HL-60 (cell line): Measurements from ENCODE around the gene KCNMA1.

Source experiments
- DNase-seq, 2 experiments: peaks; one replicate each; pipeline ENCODE4 v3.0.0-alpha.2; 2010 to 2020; ENCODE audit warnings: low read depth in 1 of 2, low spot score in 1 of 2
- H3K27ac ChIP-seq: fragments of 250-450 bp; sonication (Bioruptor Pico); replicated peaks from 2 replicates; pipeline ENCODE4 v1.5.1; 2020; ENCODE audit warnings: mild to moderate bottlenecking, moderate library complexity
- H3K27me3 ChIP-seq: fragments of 250-450 bp; sonication (Bioruptor Pico); 2 replicates; pipeline ENCODE4 v1.5.1; 2021; ENCODE audit warnings: mild to moderate bottlenecking, moderate library complexity; ENCODE audit not compliant: insufficient read depth, poor library complexity, severe bottlenecking
- H3K4me3 ChIP-seq: replicated peaks from 2 replicates; pipeline ENCODE4 v1.5.1; 2011; ENCODE audit warnings: mild to moderate bottlenecking, control low read depth, low read length; ENCODE audit not compliant: insufficient read depth
- GABPA ChIP-seq: IDR thresholded peaks from 2 replicates; pipeline ENCODE4 v1.6.1; 2012; ENCODE audit warnings: low read depth
- POLR2AphosphoS5 ChIP-seq: IDR thresholded peaks from 2 replicates; pipeline ENCODE4 v1.6.1; 2012; ENCODE audit warnings: low read depth
- SPI1 ChIP-seq: IDR thresholded peaks from 2 replicates; pipeline ENCODE4 v1.6.1; 2012; ENCODE audit warnings: low read depth, mild to moderate bottlenecking, borderline replicate concordance
- TF ChIP-seq, protein P1 (sequence below): IDR thresholded peaks from 2 replicates; pipeline ENCODE4 v1.6.1; 2012; ENCODE audit warnings: low read depth; ENCODE audit not compliant: insufficient replicate concordance
- TF ChIP-seq, protein P2 (sequence below): IDR thresholded peaks from one replicate; pipeline ENCODE4 v1.5.1; 2011; ENCODE audit warnings: low read length, control low read depth, inconsistent platforms; ENCODE audit not compliant: insufficient read depth

KCNMA1 gene

DNA sequence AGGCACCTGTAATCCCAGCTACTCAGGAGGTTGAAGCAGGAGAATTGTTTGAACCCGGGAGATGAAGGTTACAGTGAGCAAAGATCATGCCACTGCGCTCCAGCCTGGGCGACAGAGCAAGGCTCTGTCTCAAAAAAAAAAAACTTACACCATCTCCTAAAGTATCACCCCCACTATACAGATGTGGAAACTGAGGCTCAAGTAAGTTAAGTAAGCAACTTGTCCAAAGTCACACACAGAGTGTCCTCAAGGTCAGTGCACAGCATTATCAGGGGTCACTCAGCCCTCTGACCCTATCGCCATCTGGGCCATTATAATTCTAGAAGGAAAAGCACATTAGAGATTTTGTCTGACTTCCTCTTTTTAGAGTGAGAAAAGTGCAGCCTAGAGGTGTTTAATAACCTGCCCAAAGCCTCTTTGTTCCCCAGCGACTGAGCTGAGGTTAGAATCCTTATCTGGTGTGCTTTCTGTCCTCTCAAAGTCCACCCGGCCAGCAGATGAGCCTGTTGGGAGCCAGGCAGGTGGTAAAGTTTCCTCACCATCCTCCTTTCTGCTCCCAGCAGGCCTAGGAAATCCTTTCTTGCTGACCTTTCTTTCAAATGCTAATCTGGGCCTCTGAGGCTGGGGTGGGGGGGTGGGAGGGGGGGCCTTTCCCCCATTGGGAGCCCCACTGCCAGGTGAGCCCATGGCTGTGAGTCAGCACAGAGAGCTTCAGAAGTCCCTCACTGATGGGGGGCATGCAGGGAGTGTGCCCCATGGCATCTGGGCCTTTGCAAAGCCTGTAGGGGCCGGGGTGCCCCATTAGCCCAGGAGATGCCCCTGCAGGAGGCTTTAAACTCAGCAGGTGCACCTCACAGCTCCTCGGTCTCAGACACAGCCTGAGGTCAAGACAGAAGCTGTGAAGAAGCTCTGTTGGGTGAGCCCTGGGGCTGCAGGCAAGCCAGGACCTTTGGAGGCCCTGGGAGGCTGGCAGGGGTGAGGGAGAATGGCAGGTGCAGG, 12.0 kb upstream of the KCNMA1 start:
- Histone ChIP-seq H3K27ac (no peak overlapping the region), H3K4me3 (no peak overlapping the region), H3K27me3 (peaks cover 3% of the 10 kb centered on the region)
- DNase-seq, result no peak
- TF ChIP-seq SPI1, result peak; percentile 63
- TF ChIP-seq, protein P1, sequence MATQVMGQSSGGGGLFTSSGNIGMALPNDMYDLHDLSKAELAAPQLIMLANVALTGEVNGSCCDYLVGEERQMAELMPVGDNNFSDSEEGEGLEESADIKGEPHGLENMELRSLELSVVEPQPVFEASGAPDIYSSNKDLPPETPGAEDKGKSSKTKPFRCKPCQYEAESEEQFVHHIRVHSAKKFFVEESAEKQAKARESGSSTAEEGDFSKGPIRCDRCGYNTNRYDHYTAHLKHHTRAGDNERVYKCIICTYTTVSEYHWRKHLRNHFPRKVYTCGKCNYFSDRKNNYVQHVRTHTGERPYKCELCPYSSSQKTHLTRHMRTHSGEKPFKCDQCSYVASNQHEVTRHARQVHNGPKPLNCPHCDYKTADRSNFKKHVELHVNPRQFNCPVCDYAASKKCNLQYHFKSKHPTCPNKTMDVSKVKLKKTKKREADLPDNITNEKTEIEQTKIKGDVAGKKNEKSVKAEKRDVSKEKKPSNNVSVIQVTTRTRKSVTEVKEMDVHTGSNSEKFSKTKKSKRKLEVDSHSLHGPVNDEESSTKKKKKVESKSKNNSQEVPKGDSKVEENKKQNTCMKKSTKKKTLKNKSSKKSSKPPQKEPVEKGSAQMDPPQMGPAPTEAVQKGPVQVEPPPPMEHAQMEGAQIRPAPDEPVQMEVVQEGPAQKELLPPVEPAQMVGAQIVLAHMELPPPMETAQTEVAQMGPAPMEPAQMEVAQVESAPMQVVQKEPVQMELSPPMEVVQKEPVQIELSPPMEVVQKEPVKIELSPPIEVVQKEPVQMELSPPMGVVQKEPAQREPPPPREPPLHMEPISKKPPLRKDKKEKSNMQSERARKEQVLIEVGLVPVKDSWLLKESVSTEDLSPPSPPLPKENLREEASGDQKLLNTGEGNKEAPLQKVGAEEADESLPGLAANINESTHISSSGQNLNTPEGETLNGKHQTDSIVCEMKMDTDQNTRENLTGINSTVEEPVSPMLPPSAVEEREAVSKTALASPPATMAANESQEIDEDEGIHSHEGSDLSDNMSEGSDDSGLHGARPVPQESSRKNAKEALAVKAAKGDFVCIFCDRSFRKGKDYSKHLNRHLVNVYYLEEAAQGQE, result no peak

DNA sequence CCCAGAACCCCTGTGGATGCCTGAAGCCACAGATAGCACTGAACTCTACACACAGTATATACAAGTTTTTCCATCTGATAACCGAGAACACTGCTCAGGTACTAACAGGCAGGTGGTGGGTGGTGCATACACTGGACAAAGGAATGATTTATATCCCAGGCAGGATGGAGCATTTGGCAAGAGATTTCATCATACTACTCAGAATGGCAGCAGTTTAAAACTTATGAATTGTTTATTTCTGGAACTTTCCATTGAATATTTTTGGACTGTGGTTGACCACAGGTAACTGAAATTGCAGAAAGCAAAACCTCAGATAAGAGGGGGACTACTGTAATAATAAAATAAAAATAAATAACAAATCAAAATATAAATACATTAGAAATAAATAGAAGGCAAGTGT, 10.9 kb upstream of the KCNMA1 start:
- no peak for DNase-seq
- TF ChIP-seq, protein P1, result no peak
- TF ChIP-seq POLR2AphosphoS5 (no peak), GABPA (no peak), SPI1 (no peak)
- TF ChIP-seq, protein P2, sequence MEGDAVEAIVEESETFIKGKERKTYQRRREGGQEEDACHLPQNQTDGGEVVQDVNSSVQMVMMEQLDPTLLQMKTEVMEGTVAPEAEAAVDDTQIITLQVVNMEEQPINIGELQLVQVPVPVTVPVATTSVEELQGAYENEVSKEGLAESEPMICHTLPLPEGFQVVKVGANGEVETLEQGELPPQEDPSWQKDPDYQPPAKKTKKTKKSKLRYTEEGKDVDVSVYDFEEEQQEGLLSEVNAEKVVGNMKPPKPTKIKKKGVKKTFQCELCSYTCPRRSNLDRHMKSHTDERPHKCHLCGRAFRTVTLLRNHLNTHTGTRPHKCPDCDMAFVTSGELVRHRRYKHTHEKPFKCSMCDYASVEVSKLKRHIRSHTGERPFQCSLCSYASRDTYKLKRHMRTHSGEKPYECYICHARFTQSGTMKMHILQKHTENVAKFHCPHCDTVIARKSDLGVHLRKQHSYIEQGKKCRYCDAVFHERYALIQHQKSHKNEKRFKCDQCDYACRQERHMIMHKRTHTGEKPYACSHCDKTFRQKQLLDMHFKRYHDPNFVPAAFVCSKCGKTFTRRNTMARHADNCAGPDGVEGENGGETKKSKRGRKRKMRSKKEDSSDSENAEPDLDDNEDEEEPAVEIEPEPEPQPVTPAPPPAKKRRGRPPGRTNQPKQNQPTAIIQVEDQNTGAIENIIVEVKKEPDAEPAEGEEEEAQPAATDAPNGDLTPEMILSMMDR, result no peak
- Histone ChIP-seq H3K27ac (no peak overlapping the region), H3K27me3 (peaks cover 3% of the 10 kb centered on the region), H3K4me3 (no peak overlapping the region)

DNA sequence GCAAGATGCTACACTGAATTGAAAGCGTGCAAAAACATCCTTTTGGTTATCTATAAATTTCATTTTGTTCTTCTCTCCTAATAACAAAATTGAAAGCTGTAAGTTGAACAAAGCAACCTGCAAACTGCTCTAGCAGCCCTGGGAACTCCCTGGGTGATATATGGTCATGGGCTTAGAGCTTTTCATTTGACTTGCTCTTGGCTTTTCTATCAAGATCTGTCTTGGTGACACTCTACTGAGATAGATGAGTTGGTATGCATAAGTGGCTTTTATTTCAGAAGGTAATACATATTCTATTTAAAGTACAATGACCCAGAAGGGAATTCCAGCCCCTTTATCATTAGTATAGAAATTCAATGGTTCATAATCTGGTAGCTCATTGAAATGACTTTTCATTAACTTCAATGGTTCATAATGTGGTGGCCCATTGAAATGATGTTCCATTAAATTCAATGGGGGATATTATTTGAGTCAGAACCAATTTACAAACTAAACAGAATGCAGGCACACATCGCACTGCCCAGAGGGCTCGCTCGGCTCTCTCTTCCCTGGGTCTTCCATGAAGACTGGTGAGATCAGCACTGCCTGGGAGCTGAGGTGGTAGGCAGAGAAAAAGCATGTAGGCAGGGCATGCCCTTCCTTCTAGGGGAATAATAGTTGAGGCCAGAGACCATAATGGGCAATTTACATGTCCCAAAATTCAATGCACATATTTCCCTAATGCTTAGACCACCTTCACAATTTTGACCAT, 10.1 kb upstream of the KCNMA1 start:
- Histone ChIP-seq H3K27ac (no peak overlapping the region), H3K4me3 (no peak overlapping the region), H3K27me3 (peaks cover 3% of the 10 kb centered on the region)
- TF ChIP-seq POLR2AphosphoS5, result no peak
- no peak for TF ChIP-seq SPI1
- TF ChIP-seq, protein P2, result no peak
- TF ChIP-seq, protein P1, result no peak
- no peak for TF ChIP-seq GABPA
- DNase-seq, result no peak
